Thyroid gland (tissue), 4 donors: ENCODE results near the gene SHISA5. TPM values are rescaled to one million over a fixed set of nuclear protein-coding genes. Genes with fewer than 3 reads are reported as not detected.

Experiments
- DNase-seq, 2 donors: peaks; one replicate each; pipeline ENCODE4 v3.0.0-alpha.2; 2019
- H3K27ac ChIP-seq, 3 donors: fragments of 200-600 bp; sonication (generic); 1 replicate in 2 of 3; 2 replicates in 1 of 3; pipeline ENCODE4 v1.5.1; 2016 to 2019; ENCODE audit warnings: mild to moderate bottlenecking in 1 of 3, moderate library complexity in 1 of 3
- H3K27me3 ChIP-seq: fragments of 200-600 bp; sonication (generic); one replicate; pipeline ENCODE4 v1.5.1; 2019
- H3K36me3 ChIP-seq, 2 donors: fragments of 200-600 bp; sonication (generic); one replicate each; pipeline ENCODE4 v1.5.1; 2016 to 2019
- H3K4me1 ChIP-seq, 2 donors: fragments of 200-600 bp; sonication (generic); one replicate each; pipeline ENCODE4 v1.5.1; 2017 to 2019
- H3K4me3 ChIP-seq, 3 donors: fragments of 200-600 bp; sonication (generic); replicated peaks in 1 of 3; 1 replicate in 2 of 3; 2 replicates in 1 of 3; pipeline ENCODE4 v1.5.1; 2016; ENCODE audit warnings: mild to moderate bottlenecking in 1 of 3
- H3K9me3 ChIP-seq: fragments of 200-600 bp; sonication (generic); one replicate; pipeline ENCODE4 v1.5.1; 2017
- CTCF ChIP-seq, 6 experiments: fragments of 200-600 bp in 3 of 6; fragments of 450-650 bp in 3 of 6; sonication (generic) in 3 of 6; IDR thresholded peaks; one replicate each; pipeline ENCODE4 v1.5.1; 2016 to 2019; ENCODE audit warnings: antibody characterized with exemption in 6 of 6, mild to moderate bottlenecking in 2 of 6, inconsistent platforms in 1 of 6, moderate library complexity in 1 of 6
- POLR2A ChIP-seq, 2 donors: fragments of 450-650 bp; IDR thresholded peaks; one replicate each; pipeline ENCODE4 v1.6.1; 2017; ENCODE audit warnings: antibody characterized with exemption in 2 of 2, mild to moderate bottlenecking in 2 of 2, moderate library complexity in 1 of 2
- WGBS, 2 donors: methylation state at CpG; one replicate each; pipeline ENCODE4 v1.1.5; 2017; 5-methylcytosine and 5-hydroxymethylcytosine counted together
- intact Hi-C: fragments of 100-400 bp; cut with DNase I; formaldehyde crosslinking; loops from one replicate; pipeline ENCODE4 v1.15.1; 2023
- total RNA-seq, 4 donors: library from RNA; depleted of rRNA; stranded (reverse); fragments of >200 nt; gene quantifications; one replicate each; pipeline ENCODE4 v1.2.3, GENCODE V29; 2016

Gene SHISA5
- total RNA-seq, 4 donors from 2014 or later, result 100.0 to 120 (median 109) TPM

- Histone ChIP-seq H3K27ac (no peak overlapping the region), H3K9me3 (no peaks in the 10 kb centered on the region), H3K36me3 (no peaks in the 10 kb centered on the region), H3K27me3 (no peaks in the 10 kb centered on the region), H3K4me3 (no peak overlapping the region), H3K4me1 (no peaks in the 10 kb centered on the region)
- DNase-seq, result no peak
- 65 to 73% methylated on average over 9 of the region's 9 CpGs for WGBS, 2 donors
- intact Hi-C loops, result no loop called here
- TF ChIP-seq CTCF (IDR thresholded peaks at IDR 0.05), result no peak
- no peak for TF ChIP-seq POLR2A (IDR thresholded peaks at IDR 0.05)
Measured at GRCh38 chr3:48543271-48543866, 39.4 kb upstream of the SHISA5 start.

DNA sequence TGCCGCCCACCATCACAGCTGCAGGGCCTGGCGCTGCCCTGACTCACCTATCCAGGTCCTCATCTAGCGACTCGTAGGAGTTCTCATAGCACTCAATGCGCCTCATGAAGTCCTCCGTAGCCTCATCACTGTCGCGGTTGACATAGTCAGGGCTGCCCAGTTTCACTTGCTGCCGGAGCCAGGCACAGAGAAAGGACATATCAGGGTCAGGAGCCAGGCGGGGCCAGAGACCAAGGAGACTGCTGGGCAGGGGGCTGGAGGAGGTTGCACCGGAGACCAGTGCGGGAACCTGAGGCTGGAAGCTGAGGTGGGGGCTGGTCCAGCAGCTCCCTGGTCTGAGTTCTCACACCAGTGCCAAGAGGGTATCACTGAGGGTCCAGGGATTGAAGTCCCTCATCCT is 34.5 kb upstream of the SHISA5 start:
- TF ChIP-seq CTCF (IDR thresholded peaks at IDR 0.05) (no peak), POLR2A (IDR thresholded peaks at IDR 0.05) (no peak)
- H3K36me3 ChIP-seq, result no peaks in the 10 kb centered on the region
- no peaks in the 10 kb centered on the region for H3K27me3 ChIP-seq
- H3K4me1 ChIP-seq, result no peaks in the 10 kb centered on the region
- H3K27ac ChIP-seq, result no peak overlapping the region
- DNase-seq, result no peak
- no peak overlapping the region for H3K4me3 ChIP-seq
- WGBS, 2 donors, result 91 to 94% methylated on average over 12 of the region's 12 CpGs
- H3K9me3 ChIP-seq, result no peaks in the 10 kb centered on the region
- intact Hi-C loops, result no loop called here

DNA sequence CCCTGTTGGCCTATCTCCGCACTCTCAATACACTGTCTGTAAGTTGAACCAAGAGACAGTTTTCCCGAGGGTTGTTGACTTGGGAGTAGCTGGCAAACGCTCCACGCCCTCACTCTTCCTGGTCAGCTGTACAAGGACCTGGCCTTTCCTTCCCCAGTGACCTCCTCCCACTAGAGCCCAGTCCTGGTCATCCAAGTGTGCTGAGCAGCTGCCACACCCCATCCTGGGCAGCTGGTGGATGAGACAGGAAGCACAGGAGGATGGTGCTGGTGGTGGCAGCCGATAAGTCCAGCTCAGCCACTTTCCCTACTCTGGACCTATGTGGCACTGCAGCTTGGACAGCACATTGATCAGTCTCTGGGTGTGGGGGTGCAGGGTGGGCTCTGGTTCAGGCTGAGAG is 32.8 kb upstream of the SHISA5 start:
- WGBS, 2 donors, result 80 to 93% methylated on average over 5 of the region's 5 CpGs
- Histone ChIP-seq H3K9me3 (no peaks in the 10 kb centered on the region), H3K27me3 (no peaks in the 10 kb centered on the region), H3K27ac (no peak overlapping the region), H3K4me1 (no peaks in the 10 kb centered on the region), H3K4me3 (no peak overlapping the region), H3K36me3 (no peaks in the 10 kb centered on the region)
- DNase-seq, result no peak
- TF ChIP-seq CTCF (IDR thresholded peaks at IDR 0.05) (no peak), POLR2A (IDR thresholded peaks at IDR 0.05) (no peak)
- intact Hi-C loops, result no loop called here

DNA sequence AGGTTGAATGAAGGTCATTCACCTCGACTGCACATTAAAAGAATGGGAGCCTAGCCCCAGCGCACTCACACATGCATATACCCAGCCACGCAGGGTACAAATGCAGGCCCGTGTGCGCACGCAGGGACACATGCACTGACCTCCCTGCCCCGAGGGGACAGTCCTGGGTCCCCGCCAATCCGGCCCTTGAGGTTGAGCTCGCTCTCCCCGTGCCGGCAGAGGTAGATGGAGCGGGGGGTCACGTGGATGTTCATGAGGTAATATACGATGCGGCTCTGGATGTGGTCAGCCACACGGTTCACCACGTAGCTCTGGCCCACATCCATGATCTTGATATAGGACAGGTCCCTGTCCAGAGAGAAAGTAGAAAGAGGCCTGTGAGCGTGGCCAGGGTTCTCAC is 32.1 kb upstream of the SHISA5 start:
- no peak for TF ChIP-seq POLR2A (IDR thresholded peaks at IDR 0.05)
- TF ChIP-seq CTCF (IDR thresholded peaks at IDR 0.05), result no peak
- H3K9me3 ChIP-seq, result no peaks in the 10 kb centered on the region
- intact Hi-C loops, result no loop called here
- DNase-seq, result no peak
- no peak overlapping the region for H3K4me3 ChIP-seq
- no peaks in the 10 kb centered on the region for H3K4me1 ChIP-seq
- H3K36me3 ChIP-seq, result no peaks in the 10 kb centered on the region
- 91 to 97% methylated on average over 17 to 18 of the region's 19 CpGs for WGBS, 2 donors
- H3K27ac ChIP-seq, result no peak overlapping the region
- no peaks in the 10 kb centered on the region for H3K27me3 ChIP-seq

GRCh38 chr3:48535578-48535977 is 31.6 kb upstream of the SHISA5 start:
- Histone ChIP-seq H3K4me3 (no peak overlapping the region), H3K27me3 (no peaks in the 10 kb centered on the region), H3K27ac (no peak overlapping the region), H3K9me3 (no peaks in the 10 kb centered on the region), H3K36me3 (no peaks in the 10 kb centered on the region), H3K4me1 (no peaks in the 10 kb centered on the region)
- 96 to 97% methylated on average over 3 of the region's 4 CpGs for WGBS, 2 donors
- intact Hi-C loops, result no loop called here
- TF ChIP-seq POLR2A (IDR thresholded peaks at IDR 0.05), result no peak
- no peak for TF ChIP-seq CTCF (IDR thresholded peaks at IDR 0.05)
- DNase-seq, result no peak
